Measurements from ENCODE around the gene FHL3. TPM values are rescaled to one million over a fixed set of nuclear protein-coding genes. Genes with fewer than 3 reads are reported as not detected.

The FHL3 gene
- total and polyA plus RNA-seq, 2 of the 8 experiments (the other 6 are each of a cell fraction or from before 2014, with no cell fraction given), result 14.3 to 35.6 TPM

GRCh38 chr1:38022810-38023209 lies 17.5 kb upstream of the FHL3 start:
- H3K79me1 ChIP-seq (ENCODE audit: low read depth, low read length), result no peaks in the 10 kb centered on the region; the same call in 1 of the 2 replicates
- WGBS, 2 experiments (ENCODE audit: extremely low coverage in 1 of 2, insufficient coverage in 1 of 2, insufficient read length in 1 of 2, insufficient replicate concordance in 2 of 2, low coverage in 1 of 2, low lambda C conversion rate in 2 of 2, missing lambda C conversion rate in 1 of 2), result 89% methylated on average over 3 of the region's 3 CpGs; no CpG with 5 or more reads in 1 of the 2 experiments
- H3K79me2 ChIP-seq (ENCODE audit: control insufficient read depth in 1 of 2, insufficient read depth in 2 of 2, low read length in 2 of 2), result peaks cover 0 to 4% of the 10 kb centered on the region in 2 experiments; a peak in 1 of 4 replicates
- no peak overlapping the region for H3K56ac ChIP-seq (replicated peaks; ENCODE audit: insufficient read length, low read depth, low read length)
- no peak overlapping the region for H2BK20ac ChIP-seq (ENCODE audit: low read length)
- H3K4me3 ChIP-seq (ENCODE audit: extremely low read depth in 1 of 4, insufficient read depth in 2 of 4, low read depth in 3 of 4, low read length in 4 of 4), result no peak overlapping the region
- no peak overlapping the region for H2AFZ ChIP-seq (ENCODE audit: low read length)
- FAIRE-seq (no peak), DNase-seq (ENCODE audit: low read depth in 1 of 2, low spot score in 2 of 2) (no peak)
- H3K18ac ChIP-seq (ENCODE audit: extremely low read depth, low read length), result no peak overlapping the region
- H3K9me3 ChIP-seq (ENCODE audit: insufficient read depth in 2 of 2, low read depth in 1 of 2, low read length in 1 of 2), result no peaks in the 10 kb centered on the region
- H2AK5ac ChIP-seq (ENCODE audit: low read depth, low read length), result no peak overlapping the region
- no peak overlapping the region for H3K27ac ChIP-seq (ENCODE audit: low read depth, low read length)
- no peak overlapping the region for H4K5ac ChIP-seq (ENCODE audit: insufficient read length, low read depth, low read length)
- H3K4me2 ChIP-seq (ENCODE audit: insufficient read depth in 1 of 2, low read depth in 2 of 2, low read length in 2 of 2), result no peak overlapping the region
- peaks cover 35 to 69% (median 59%) of the 10 kb centered on the region in 4 experiments for H3K36me3 ChIP-seq (ENCODE audit: control insufficient read depth in 2 of 4, insufficient read depth in 4 of 4, low read length in 3 of 4)
- no peaks in the 10 kb centered on the region for H3K27me3 ChIP-seq (replicated peaks in 1 of 4; ENCODE audit: control insufficient read depth in 3 of 4, extremely low read depth in 1 of 4, insufficient read depth in 3 of 4, low read length in 3 of 4)
- no peak overlapping the region for H2BK120ac ChIP-seq (replicated peaks; ENCODE audit: low read depth, low read length)
- H2BK12ac ChIP-seq (ENCODE audit: low read depth, low read length), result no peak overlapping the region
- no peak overlapping the region for H3K9ac ChIP-seq (replicated peaks in 1 of 4; ENCODE audit: extremely low read depth in 1 of 4, low read depth in 3 of 4, low read length in 3 of 4)
- H4K91ac ChIP-seq (replicated peaks; ENCODE audit: insufficient read length, low read length), result no peak overlapping the region
- H3K23me2 ChIP-seq (ENCODE audit: low read depth, low read length), result no peaks in the 10 kb centered on the region
- peaks cover 0 to 2% of the 10 kb centered on the region in 2 experiments for H4K20me1 ChIP-seq (replicated peaks in 1 of 2; ENCODE audit: control insufficient read depth in 1 of 2, insufficient read depth in 2 of 2, low read length in 2 of 2)
- H3K23ac ChIP-seq (ENCODE audit: insufficient read length), result no peak overlapping the region
- no peak overlapping the region for H3K14ac ChIP-seq (ENCODE audit: insufficient read length)
- TF ChIP-seq RAD21 (IDR thresholded peaks at IDR 0.05 in 1 of 2, conservative IDR thresholded peaks at IDR 0.05 in 1 of 2; ENCODE audit: low read depth in 2 of 2, low read length in 2 of 2) (no peak), ZNF274 (IDR thresholded peaks at IDR 0.05; ENCODE audit: borderline replicate concordance, extremely low read depth, low read length) (no peak), NANOG (IDR thresholded peaks at IDR 0.05; ENCODE audit: insufficient read depth, low read depth, low read length, poor library complexity, severe bottlenecking) (no peak), POLR2A (IDR thresholded peaks at IDR 0.05; ENCODE audit: control extremely low read depth in 1 of 2, low read depth in 2 of 2, low read length in 2 of 2) (no peak), TCF12 (IDR thresholded peaks at IDR 0.05; ENCODE audit: low read depth, low read length) (no peak), EP300 (IDR thresholded peaks at IDR 0.05; ENCODE audit: borderline replicate concordance in 1 of 2, low read depth in 2 of 2, low read length in 2 of 2) (no peak), BCL11A (IDR thresholded peaks at IDR 0.05; ENCODE audit: low read depth in 2 of 2, low read length in 2 of 2) (no peak), TEAD4 (IDR thresholded peaks at IDR 0.05; ENCODE audit: low read depth, low read length) (no peak), SIN3A (conservative IDR thresholded peaks at IDR 0.05 in 1 of 2, IDR thresholded peaks at IDR 0.05 in 1 of 2; ENCODE audit: low read depth in 1 of 2, low read length in 2 of 2) (no peak), BRCA1 (IDR thresholded peaks at IDR 0.05; ENCODE audit: low read depth, low read length) (no peak), JUN (IDR thresholded peaks at IDR 0.05; ENCODE audit: low read depth, low read length) (no peak), RBBP5 (IDR thresholded peaks at IDR 0.05; ENCODE audit: borderline replicate concordance, low read depth, low read length) (no peak), SP1 (IDR thresholded peaks at IDR 0.05; ENCODE audit: low read depth, low read length) (no peak), POLR2AphosphoS5 (IDR thresholded peaks at IDR 0.05; ENCODE audit: low read depth, low read length) (no peak)
- ChIA-PET POLR2A (ENCODE audit: partially characterized antibody) (interaction anchor here (0.7 to 1.7 kb wide), 5 partner anchors 9 to 481 kb away, joined by 3 to 7 read pairs (median 4); no protein-coding TSS in a partner anchor), CTCF (ENCODE audit: partially characterized antibody) (interaction anchor here (0.6 to 15.9 kb wide), 4 partner anchors 17 to 818 kb away, joined by 3 to 211 read pairs (median 5); partner anchors contain the start of gene SF3A3)
- no peak overlapping the region for H4K8ac ChIP-seq (ENCODE audit: extremely low read depth, insufficient read depth, low read length)
- no peak overlapping the region for H2BK15ac ChIP-seq (ENCODE audit: low read length)
- H2BK5ac ChIP-seq (ENCODE audit: low read depth, low read length), result no peak overlapping the region
- H3K4me1 ChIP-seq (replicated peaks in 1 of 4; ENCODE audit: control insufficient read depth in 3 of 4, insufficient read depth in 4 of 4, low read length in 3 of 4), result peaks cover 0 to 6% (median 2%) of the 10 kb centered on the region in 4 experiments; a peak in 2 of 7 replicates
- no peak overlapping the region for H3K4ac ChIP-seq (replicated peaks; ENCODE audit: insufficient read length, low read depth, low read length)
